ENCODE data around the gene LBX1.

Gene LBX1

DNA sequence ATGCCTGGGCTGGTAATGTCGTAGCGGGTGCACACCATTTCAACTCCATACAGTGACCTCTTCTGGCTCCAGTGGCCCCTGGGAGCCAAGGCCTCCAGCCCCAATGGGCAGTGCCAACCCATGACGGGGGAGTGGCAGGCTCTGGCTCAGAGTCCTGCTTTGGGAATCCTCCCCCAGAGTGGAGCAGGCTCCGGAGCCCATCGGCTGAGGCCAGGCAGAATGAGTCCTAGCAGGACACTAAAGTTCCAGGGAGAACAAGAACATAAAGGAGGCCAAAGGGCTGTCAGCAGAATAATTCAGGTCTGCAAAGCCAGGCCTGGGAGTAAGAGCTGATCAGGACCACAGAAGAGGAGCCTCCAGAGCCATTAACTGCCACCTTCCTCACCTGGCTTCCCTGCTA is 33.3 kb downstream of the LBX1 start:
- H3K27me3 ChIP-seq (replicated peaks; ENCODE audit: control insufficient read depth, insufficient read depth, low read length) = no peaks in the 10 kb centered on the region
- no peak for TF ChIP-seq CTCF (IDR thresholded peaks at IDR 0.05; ENCODE audit: insufficient read depth, low read length, poor library complexity, severe bottlenecking)

DNA sequence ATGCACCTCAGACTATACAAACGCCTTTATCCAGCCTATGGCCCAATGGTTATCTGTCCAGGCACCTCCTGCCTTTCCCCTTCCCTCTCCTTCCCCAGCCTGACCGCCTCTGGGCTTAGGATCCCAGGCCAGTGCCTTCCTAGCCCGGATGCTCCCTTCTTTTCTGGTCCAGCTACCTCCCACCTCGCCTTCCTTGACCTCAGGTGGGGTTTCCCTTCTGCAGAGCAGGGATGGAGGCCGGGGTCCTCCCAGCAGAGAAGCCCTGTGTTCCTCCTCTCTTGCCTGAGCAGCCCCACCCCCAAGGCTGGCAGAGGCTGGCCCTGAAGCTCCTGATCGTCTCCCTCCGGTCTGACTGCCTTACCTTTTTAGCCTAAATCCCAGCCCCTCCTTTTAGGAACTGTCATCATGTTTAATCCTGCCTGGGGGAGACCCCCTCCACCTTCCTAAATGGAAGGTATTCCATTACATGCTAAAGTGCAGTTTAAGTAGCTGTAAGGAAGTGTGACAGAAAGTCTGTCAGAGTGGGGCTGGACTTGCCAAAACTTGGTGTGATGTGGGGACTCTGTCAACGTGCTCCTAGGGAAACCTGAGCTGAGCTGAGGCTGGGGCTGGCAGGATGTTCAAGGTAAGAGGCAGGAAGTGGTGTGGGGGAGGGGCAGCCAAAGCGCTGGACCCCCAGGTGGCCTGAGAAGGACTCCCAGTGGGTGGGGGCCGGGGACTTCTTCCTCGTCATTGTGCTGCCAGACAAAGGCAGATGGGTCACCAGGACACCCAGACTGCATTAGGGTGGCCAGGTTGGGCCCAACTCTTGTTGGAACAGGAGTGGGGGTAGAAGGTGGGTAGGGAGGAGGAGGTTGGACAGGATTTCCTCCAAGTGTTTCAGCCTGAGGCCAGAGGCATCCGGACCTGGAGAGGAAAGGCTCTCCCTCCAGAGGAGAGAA is 39.5 kb downstream of the LBX1 start:
- TF ChIP-seq CTCF (IDR thresholded peaks at IDR 0.05; ENCODE audit: insufficient read depth, low read length, poor library complexity, severe bottlenecking) = no peak
- H3K4me3 ChIP-seq (replicated peaks; ENCODE audit: low read depth, low read length) = no peak overlapping the region
- H3K36me3 ChIP-seq (ENCODE audit: control insufficient read depth, insufficient read depth, low read length) = no peaks in the 10 kb centered on the region
- no peak for DNase-seq (ENCODE audit: extremely low read depth, insufficient read length)
- H3K27me3 ChIP-seq (replicated peaks; ENCODE audit: control insufficient read depth, insufficient read depth, low read length) = no peaks in the 10 kb centered on the region

More for the DNA sequence above, 33.3 kb downstream of the LBX1 start:
- no peak for DNase-seq (ENCODE audit: extremely low read depth, insufficient read length)
- H3K36me3 ChIP-seq (ENCODE audit: control insufficient read depth, insufficient read depth, low read length) = no peaks in the 10 kb centered on the region
- no peak overlapping the region for H3K4me3 ChIP-seq (replicated peaks; ENCODE audit: low read depth, low read length)

- no peak for DNase-seq (ENCODE audit: extremely low read depth, insufficient read length)
- no peaks in the 10 kb centered on the region for H3K36me3 ChIP-seq (ENCODE audit: control insufficient read depth, insufficient read depth, low read length)
- no peak overlapping the region for H3K4me3 ChIP-seq (replicated peaks; ENCODE audit: low read depth, low read length)
- TF ChIP-seq CTCF (IDR thresholded peaks at IDR 0.05; ENCODE audit: insufficient read depth, low read length, poor library complexity, severe bottlenecking) = no peak
- no peaks in the 10 kb centered on the region for H3K27me3 ChIP-seq (replicated peaks; ENCODE audit: control insufficient read depth, insufficient read depth, low read length)
Measured at GRCh38 chr10:101188942-101189341, 40.3 kb downstream of the LBX1 start.

DNA sequence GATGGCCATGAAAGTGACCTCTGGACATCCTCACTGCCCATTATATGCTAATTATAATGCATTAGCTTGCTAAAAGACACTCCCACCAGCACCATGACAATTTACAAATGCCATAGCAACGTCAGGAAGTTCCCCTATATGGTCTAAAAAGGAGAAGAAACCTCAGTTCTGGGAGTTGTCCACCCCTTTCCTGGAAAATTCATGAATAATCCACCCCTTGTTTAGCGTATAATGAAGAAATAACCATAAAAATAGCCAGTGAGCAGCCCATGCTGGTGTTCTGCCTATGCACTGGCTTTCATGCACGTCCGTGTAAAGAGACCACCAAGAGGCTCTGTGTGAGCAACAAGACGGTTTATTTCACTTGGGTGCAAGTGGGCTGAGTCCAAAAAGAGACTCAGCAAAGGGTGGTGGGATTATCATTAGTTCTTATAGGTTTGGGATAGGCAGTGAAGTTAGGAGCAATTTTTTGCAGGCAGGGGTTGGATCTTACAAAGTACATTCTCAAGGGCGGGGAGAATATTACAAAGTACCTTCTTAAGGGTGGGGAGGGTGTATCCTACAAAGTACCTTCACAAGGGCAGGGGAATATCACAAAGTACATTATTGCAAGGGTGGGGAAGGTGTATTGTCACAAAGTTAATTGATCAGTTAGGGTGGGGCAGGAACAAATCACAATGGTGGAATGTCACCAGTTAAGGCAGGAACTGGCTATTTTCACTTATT is 45.6 kb downstream of the LBX1 start:
- H3K27me3 ChIP-seq (replicated peaks; ENCODE audit: control insufficient read depth, insufficient read depth, low read length) = no peaks in the 10 kb centered on the region; the same call in 1 of the 2 replicates
- no peak overlapping the region for H3K4me3 ChIP-seq (replicated peaks; ENCODE audit: low read depth, low read length)
- no peaks in the 10 kb centered on the region for H3K36me3 ChIP-seq (ENCODE audit: control insufficient read depth, insufficient read depth, low read length)
- TF ChIP-seq CTCF (IDR thresholded peaks at IDR 0.05; ENCODE audit: insufficient read depth, low read length, poor library complexity, severe bottlenecking) = no peak
- DNase-seq (ENCODE audit: extremely low read depth, insufficient read length) = no peak

DNA sequence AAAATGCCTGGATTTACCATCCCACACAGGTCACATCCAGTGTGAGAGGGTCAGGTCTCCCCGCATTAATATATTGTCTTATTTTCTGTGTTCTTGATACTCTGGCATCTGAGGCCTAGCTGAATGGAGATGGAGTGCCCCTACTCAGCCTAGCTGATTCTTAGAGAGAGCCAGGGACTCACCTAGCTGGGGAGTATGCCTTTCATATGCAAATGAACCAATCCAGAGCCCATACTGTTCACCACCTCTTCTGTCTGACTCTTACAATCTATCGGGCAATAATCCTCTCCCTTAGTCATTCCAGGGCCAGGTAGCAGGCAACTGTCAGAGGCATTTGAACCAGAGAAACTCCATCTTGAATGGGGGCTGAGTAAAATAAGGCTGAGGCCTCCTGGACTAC is 46.3 kb downstream of the LBX1 start:
- no peak overlapping the region for H3K4me3 ChIP-seq (replicated peaks; ENCODE audit: low read depth, low read length)
- DNase-seq (ENCODE audit: extremely low read depth, insufficient read length) = no peak
- H3K27me3 ChIP-seq (replicated peaks; ENCODE audit: control insufficient read depth, insufficient read depth, low read length) = no peaks in the 10 kb centered on the region; the same call in 1 of the 2 replicates
- TF ChIP-seq CTCF (IDR thresholded peaks at IDR 0.05; ENCODE audit: insufficient read depth, low read length, poor library complexity, severe bottlenecking) = no peak
- H3K36me3 ChIP-seq (ENCODE audit: control insufficient read depth, insufficient read depth, low read length) = no peaks in the 10 kb centered on the region
